Inflammatory macrophage treated with lipopolysaccharide for 4 hours (primary cell): Measurements from ENCODE around the gene PKNOX2.

ENCODE experiments used
- DNase-seq: peaks from one replicate; pipeline ENCODE4 v3.0.0-alpha.2; 2020

Gene PKNOX2

GRCh38 chr11:125174686-125175085, 10.1 kb downstream of the PKNOX2 start:
- no peak for DNase-seq

GRCh38 chr11:125175166-125175565, 10.6 kb downstream of the PKNOX2 start:
- DNase-seq: no peak

GRCh38 chr11:125175896-125176575, 11.5 kb downstream of the PKNOX2 start:
- no peak for DNase-seq

GRCh38 chr11:125176866-125177265, 12.3 kb downstream of the PKNOX2 start:
- no peak for DNase-seq

GRCh38 chr11:125177543-125177942, 13.0 kb downstream of the PKNOX2 start:
- DNase-seq: no peak

- DNase-seq: no peak
These were observed 14.8 kb downstream of the PKNOX2 start for GRCh38 chr11:125179346-125179745.

GRCh38 chr11:125179895-125180294, 15.3 kb downstream of the PKNOX2 start:
- no peak for DNase-seq

- no peak for DNase-seq
These were observed 16.1 kb downstream of the PKNOX2 start for GRCh38 chr11:125180413-125181305.

- no peak for DNase-seq
These were observed 18.0 kb downstream of the PKNOX2 start for GRCh38 chr11:125182573-125182972.

GRCh38 chr11:125183641-125184040, 19.1 kb downstream of the PKNOX2 start:
- no peak for DNase-seq

GRCh38 chr11:125188021-125188420, 23.5 kb downstream of the PKNOX2 start:
- DNase-seq: no peak

GRCh38 chr11:125190566-125190965, 26.0 kb downstream of the PKNOX2 start:
- DNase-seq: no peak

GRCh38 chr11:125192183-125192582, 27.6 kb downstream of the PKNOX2 start:
- DNase-seq: no peak

- no peak for DNase-seq
These were observed 28.3 kb downstream of the PKNOX2 start for GRCh38 chr11:125192717-125193415.

- no peak for DNase-seq
These were observed 28.8 kb downstream of the PKNOX2 start for GRCh38 chr11:125193416-125193726.

GRCh38 chr11:125193841-125194240, 29.3 kb downstream of the PKNOX2 start:
- no peak for DNase-seq

- no peak for DNase-seq
These were observed 35.4 kb downstream of the PKNOX2 start for GRCh38 chr11:125199915-125200314.

- no peak for DNase-seq
These were observed 35.9 kb downstream of the PKNOX2 start for GRCh38 chr11:125200441-125200840.

- no peak for DNase-seq
These were observed 37.1 kb downstream of the PKNOX2 start for GRCh38 chr11:125201525-125202141.

GRCh38 chr11:125202362-125202880, 37.9 kb downstream of the PKNOX2 start:
- no peak for DNase-seq

GRCh38 chr11:125202977-125203376, 38.4 kb downstream of the PKNOX2 start:
- no peak for DNase-seq

- DNase-seq: no peak
These were observed 43.4 kb downstream of the PKNOX2 start for GRCh38 chr11:125207866-125208425.

- DNase-seq: no peak
These were observed 45.5 kb downstream of the PKNOX2 start for GRCh38 chr11:125210066-125210465.
